Upper lobe of right lung (tissue), 1 donor: ENCODE data around the gene WWOX. TPM values are rescaled to one million over a fixed set of nuclear protein-coding genes. Genes with fewer than 3 reads are reported as not detected.

Experiments
- ATAC-seq: fragments of 200-7000 bp; cut with Tn5 transposase; one replicate; pipeline ENCODE4 v1.9.1; 2020; ENCODE audit warnings: mild to moderate bottlenecking, moderate library complexity
- DNase-seq: peaks from one replicate; pipeline ENCODE4 v3.0.0-alpha.2; 2020
- H3K27ac ChIP-seq: fragments of 200-600 bp; one replicate; pipeline ENCODE4 v1.8.0; 2022
- H3K27me3 ChIP-seq: fragments of 200-600 bp; one replicate; pipeline ENCODE4 v1.8.0; 2022; ENCODE audit warnings: mild to moderate bottlenecking
- H3K36me3 ChIP-seq: fragments of 200-600 bp; one replicate; pipeline ENCODE4 v1.8.0; 2022
- H3K4me1 ChIP-seq: fragments of 200-600 bp; one replicate; pipeline ENCODE4 v1.8.0; 2022
- H3K4me3 ChIP-seq: fragments of 200-600 bp; one replicate; pipeline ENCODE4 v1.8.0; 2022; ENCODE audit warnings: mild to moderate bottlenecking
- H3K9me3 ChIP-seq: fragments of 200-600 bp; one replicate; pipeline ENCODE4 v1.8.0; 2022
- intact Hi-C: fragments of 100-400 bp; cut with DNase I; formaldehyde crosslinking; loops from one replicate; pipeline ENCODE4 v1.11.0; 2022
- total RNA-seq: library from RNA; stranded (reverse); fragmentation: NEBNext Ultra II Directional; extraction: Animal tissue kit (Norgen Biotek cat#: 25700); gene quantifications from one replicate; pipeline ENCODE4 v1.2.1, GENCODE V29; 2021
- TF ChIP-seq, protein P1 (sequence below): fragments of 200-600 bp; IDR thresholded peaks from one replicate; pipeline ENCODE4 v1.8.0; 2022; ENCODE audit warnings: antibody characterized with exemption
- donor health status: DM: no; HTN: yes; CAD: no; lungs with severe emphysema.

Gene WWOX
- total RNA-seq, 1 donor from 2014 or later, result 17.0 TPM

DNA sequence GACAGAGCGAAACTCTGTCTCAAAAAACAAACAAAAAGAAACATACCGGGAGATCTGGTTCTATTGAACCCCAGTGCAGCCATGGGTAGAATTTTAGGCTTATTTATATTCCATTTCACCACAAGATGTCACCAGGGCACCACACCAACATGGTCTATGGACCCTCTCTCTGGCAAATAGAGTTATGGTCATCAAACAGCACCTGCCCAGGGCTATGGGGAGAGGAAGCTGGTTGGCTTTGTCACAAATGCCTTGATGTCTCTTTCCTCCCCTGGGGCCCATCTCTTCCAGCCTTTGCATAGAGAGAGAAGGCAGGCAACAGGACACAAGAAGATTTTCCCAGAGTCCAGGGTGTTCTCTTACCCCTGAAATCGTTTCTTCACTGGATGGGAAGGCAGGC lies 128.4 kb downstream of the WWOX start:
- no peak overlapping the region for H3K4me3 ChIP-seq
- H3K36me3 ChIP-seq, result no peaks in the 10 kb centered on the region
- no peak for DNase-seq
- no peaks in the 10 kb centered on the region for H3K4me1 ChIP-seq
- intact Hi-C loops, result no loop called here
- no peak for ATAC-seq
- H3K27ac ChIP-seq, result no peak overlapping the region
- no peaks in the 10 kb centered on the region for H3K9me3 ChIP-seq
- TF ChIP-seq, protein P1, sequence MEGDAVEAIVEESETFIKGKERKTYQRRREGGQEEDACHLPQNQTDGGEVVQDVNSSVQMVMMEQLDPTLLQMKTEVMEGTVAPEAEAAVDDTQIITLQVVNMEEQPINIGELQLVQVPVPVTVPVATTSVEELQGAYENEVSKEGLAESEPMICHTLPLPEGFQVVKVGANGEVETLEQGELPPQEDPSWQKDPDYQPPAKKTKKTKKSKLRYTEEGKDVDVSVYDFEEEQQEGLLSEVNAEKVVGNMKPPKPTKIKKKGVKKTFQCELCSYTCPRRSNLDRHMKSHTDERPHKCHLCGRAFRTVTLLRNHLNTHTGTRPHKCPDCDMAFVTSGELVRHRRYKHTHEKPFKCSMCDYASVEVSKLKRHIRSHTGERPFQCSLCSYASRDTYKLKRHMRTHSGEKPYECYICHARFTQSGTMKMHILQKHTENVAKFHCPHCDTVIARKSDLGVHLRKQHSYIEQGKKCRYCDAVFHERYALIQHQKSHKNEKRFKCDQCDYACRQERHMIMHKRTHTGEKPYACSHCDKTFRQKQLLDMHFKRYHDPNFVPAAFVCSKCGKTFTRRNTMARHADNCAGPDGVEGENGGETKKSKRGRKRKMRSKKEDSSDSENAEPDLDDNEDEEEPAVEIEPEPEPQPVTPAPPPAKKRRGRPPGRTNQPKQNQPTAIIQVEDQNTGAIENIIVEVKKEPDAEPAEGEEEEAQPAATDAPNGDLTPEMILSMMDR, result peak; percentile 26
- no peaks in the 10 kb centered on the region for H3K27me3 ChIP-seq

DNA sequence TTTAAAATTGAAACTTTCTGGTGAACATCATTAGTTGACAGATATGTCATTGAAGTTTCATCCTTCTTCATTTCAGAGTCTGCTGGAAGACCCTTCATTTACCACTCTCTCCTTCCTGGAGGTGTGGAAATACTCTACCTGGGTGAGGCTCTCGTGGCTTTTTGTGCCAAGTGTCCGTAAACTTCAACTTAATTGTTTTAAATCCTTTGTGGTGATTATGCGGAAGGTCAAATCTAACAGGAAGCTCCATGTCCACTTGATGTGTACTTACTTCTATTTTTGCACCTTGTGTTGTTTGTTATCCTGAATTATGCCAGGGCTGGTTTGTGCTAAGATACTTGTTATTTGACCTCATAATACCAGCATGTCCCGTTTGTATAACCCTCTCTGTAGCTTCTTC lies 129.2 kb downstream of the WWOX start:
- no peaks in the 10 kb centered on the region for H3K4me1 ChIP-seq
- TF ChIP-seq, protein P1, result no peak
- no peaks in the 10 kb centered on the region for H3K9me3 ChIP-seq
- DNase-seq (no peak), ATAC-seq (no peak)
- no peaks in the 10 kb centered on the region for H3K27me3 ChIP-seq
- no peak overlapping the region for H3K4me3 ChIP-seq
- intact Hi-C loops, result no loop called here
- H3K27ac ChIP-seq, result no peak overlapping the region
- H3K36me3 ChIP-seq, result no peaks in the 10 kb centered on the region

DNA sequence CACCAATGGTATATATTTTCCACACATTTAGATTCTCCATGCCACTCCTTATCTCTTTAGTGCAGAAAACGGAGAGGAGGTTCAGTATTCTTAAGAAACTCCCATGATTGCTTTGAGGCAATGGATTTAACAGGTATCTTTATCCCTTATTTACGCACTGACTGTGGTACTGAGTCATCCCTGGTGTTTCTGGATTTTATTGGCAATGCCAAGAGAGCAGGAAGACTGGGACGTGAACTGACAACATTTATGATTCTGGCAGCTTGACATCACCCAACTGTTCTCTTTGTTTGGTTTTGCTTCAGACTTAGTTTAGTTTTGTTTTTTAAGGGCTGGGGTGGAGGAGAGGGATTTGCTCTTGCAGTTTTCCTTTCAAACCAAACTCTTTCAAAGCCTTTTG lies 131.4 kb downstream of the WWOX start:
- no peak for ATAC-seq
- Histone ChIP-seq H3K4me1 (no peaks in the 10 kb centered on the region), H3K27me3 (no peaks in the 10 kb centered on the region), H3K36me3 (no peaks in the 10 kb centered on the region), H3K27ac (no peak overlapping the region), H3K4me3 (no peak overlapping the region), H3K9me3 (no peaks in the 10 kb centered on the region)
- DNase-seq, result no peak
- TF ChIP-seq, protein P1, result no peak
- intact Hi-C loops, result loop anchor here (10.0 kb wide), 1 partner anchor 106 kb away; no protein-coding TSS in a partner anchor

DNA sequence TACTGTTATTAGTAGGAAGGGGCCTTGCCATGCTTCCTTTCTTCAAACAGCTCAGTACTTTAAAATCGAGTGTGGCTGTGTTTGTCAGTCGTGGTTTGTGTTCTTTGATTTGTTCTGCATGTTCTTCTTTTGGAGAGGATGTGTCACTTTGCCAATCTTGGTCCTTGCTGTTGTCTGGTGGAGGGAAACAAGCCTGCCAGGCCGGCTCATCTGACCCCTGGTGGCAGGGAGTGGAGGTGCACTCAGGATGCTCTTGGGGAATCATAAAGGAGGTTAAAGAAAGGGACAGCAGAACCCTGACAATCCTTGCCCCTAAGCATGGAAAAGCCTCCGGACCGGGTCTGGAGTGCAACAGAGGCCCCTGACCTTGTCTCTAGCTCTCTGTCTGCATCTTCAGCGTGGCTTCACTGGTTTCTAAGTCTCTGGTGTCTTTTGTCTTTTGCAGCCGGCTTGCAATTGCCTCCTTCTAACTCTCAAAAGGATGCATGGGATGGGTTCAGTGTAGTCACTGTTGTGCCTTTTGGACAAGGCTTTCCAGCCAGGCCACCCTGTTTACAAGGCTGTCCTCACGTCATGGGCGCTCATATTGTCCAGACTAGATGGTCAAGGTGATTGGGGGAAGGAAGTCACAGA lies 135.8 kb downstream of the WWOX start:
- DNase-seq (peak; percentile 84), ATAC-seq (peak; percentile 97)
- TF ChIP-seq, protein P1, result peak; percentile 95
- no peaks in the 10 kb centered on the region for H3K36me3 ChIP-seq
- no peak overlapping the region for H3K27ac ChIP-seq
- H3K9me3 ChIP-seq, result no peaks in the 10 kb centered on the region
- no peaks in the 10 kb centered on the region for H3K4me1 ChIP-seq
- H3K4me3 ChIP-seq, result no peak overlapping the region
- no peaks in the 10 kb centered on the region for H3K27me3 ChIP-seq
- intact Hi-C loops, result loop anchor here (10.0 kb wide), 1 partner anchor 110 kb away; no protein-coding TSS in a partner anchor

DNA sequence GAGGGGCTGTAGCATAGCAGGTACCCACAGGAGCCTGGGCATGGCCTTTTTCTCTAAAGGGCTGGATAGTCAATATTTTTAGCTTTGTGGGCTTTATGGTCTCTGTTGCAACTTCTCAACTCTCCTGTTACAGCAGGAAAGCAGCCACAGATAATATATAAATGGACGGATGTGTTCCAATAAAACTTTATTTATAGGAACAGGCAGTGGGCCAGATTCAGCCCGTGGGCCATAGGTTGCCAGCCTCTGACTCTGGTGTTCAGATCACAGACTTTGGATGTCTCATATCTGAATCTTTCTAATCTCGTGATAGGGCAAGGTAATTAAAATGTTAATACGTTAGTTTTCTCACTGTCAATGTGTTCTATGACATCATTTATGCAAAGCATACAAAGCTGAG lies 136.4 kb downstream of the WWOX start:
- intact Hi-C loops, result loop anchor here (10.0 kb wide), 1 partner anchor 111 kb away; no protein-coding TSS in a partner anchor
- Histone ChIP-seq H3K27ac (no peak overlapping the region), H3K27me3 (no peaks in the 10 kb centered on the region), H3K9me3 (no peaks in the 10 kb centered on the region), H3K4me1 (no peaks in the 10 kb centered on the region), H3K36me3 (no peaks in the 10 kb centered on the region), H3K4me3 (no peak overlapping the region)
- ATAC-seq, result no peak
- DNase-seq, result no peak
- TF ChIP-seq, protein P1, result no peak
